ENCODE data around the gene MACROD2. TPM values are rescaled to one million over a fixed set of nuclear protein-coding genes. Genes with fewer than 3 reads are reported as not detected.

The MACROD2 gene
- total RNA-seq, 4 donors from 2014 or later = 8.7 to 17.8 (median 10.8) TPM

GRCh38 chr20:14696478-14696877 is 701.2 kb downstream of the MACROD2 start:
- intact Hi-C loops (cut with DNase I) = no loop called here
- no peak overlapping the region for H3K27ac ChIP-seq
- 81 to 94% methylated on average over 3 of the region's 3 CpGs for WGBS, 2 donors
- no peaks in the 10 kb centered on the region for H3K4me1 ChIP-seq
- H3K9me3 ChIP-seq = no peaks in the 10 kb centered on the region
- H3K36me3 ChIP-seq = no peaks in the 10 kb centered on the region
- no peak for DNase-seq
- TF ChIP-seq CTCF (IDR thresholded peaks at IDR 0.05) (no peak), POLR2A (IDR thresholded peaks at IDR 0.05) (no peak)
- no peak overlapping the region for H3K4me3 ChIP-seq (replicated peaks in 1 of 3)
- no peaks in the 10 kb centered on the region for H3K27me3 ChIP-seq

- 73 to 77% methylated on average over 4 of the region's 4 CpGs for WGBS, 2 donors
- Histone ChIP-seq H3K36me3 (no peaks in the 10 kb centered on the region), H3K27me3 (no peaks in the 10 kb centered on the region), H3K4me3 (replicated peaks in 1 of 3) (no peak overlapping the region), H3K27ac (no peak overlapping the region), H3K4me1 (no peaks in the 10 kb centered on the region), H3K9me3 (no peaks in the 10 kb centered on the region)
- intact Hi-C loops (cut with DNase I) = no loop called here
- no peak for TF ChIP-seq POLR2A (IDR thresholded peaks at IDR 0.05)
- no peak for TF ChIP-seq CTCF (IDR thresholded peaks at IDR 0.05)
- DNase-seq = no peak
These were observed 701.6 kb downstream of the MACROD2 start for GRCh38 chr20:14696937-14697336.

GRCh38 chr20:14698125-14698524 is 702.8 kb downstream of the MACROD2 start:
- WGBS, 2 donors = 78 to 88% methylated on average over 4 of the region's 4 CpGs
- no peak overlapping the region for H3K4me3 ChIP-seq (replicated peaks in 1 of 3)
- H3K9me3 ChIP-seq = no peaks in the 10 kb centered on the region
- intact Hi-C loops (cut with DNase I) = no loop called here
- no peak for DNase-seq
- no peaks in the 10 kb centered on the region for H3K36me3 ChIP-seq
- no peaks in the 10 kb centered on the region for H3K27me3 ChIP-seq
- H3K27ac ChIP-seq = no peak overlapping the region
- H3K4me1 ChIP-seq = no peaks in the 10 kb centered on the region
- no peak for TF ChIP-seq CTCF (IDR thresholded peaks at IDR 0.05)
- no peak for TF ChIP-seq POLR2A (IDR thresholded peaks at IDR 0.05)

DNA sequence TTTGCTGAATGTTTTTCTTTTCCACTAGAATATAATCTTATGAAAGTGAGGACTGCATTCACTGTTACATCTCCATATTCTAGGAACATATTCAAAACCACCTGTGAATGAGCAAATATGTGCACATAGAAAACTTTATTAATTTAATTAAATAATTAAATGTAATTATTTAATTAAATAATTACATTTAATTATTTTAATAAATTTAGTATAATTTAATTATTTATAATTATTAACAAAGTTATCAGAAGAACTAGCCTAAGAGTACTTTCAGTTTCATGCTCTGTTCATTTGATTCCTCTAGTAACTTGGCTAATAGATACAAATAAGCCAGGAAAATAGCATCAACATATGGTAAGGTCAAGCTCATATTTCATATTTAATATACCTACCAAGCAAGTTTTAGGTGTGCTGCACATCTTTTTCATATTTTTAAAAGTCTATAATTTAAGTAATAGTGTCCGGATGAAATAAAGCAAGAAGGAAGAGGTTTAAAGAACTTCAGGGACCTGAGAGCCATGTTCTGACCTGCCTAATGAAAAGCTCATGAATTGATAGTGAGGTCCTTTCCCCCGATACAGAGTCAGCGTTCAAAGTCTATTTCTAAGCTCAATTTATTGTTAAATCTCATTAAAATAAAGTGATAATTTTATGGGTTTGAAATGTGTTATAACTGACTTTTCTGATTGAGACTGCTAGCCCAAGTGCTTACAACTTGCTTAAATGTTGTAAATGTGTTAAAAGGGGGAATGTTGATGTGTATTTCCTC is 703.5 kb downstream of the MACROD2 start:
- H3K4me3 ChIP-seq (replicated peaks in 1 of 3) = no peak overlapping the region
- no peaks in the 10 kb centered on the region for H3K36me3 ChIP-seq
- TF ChIP-seq POLR2A (IDR thresholded peaks at IDR 0.05) (no peak), CTCF (IDR thresholded peaks at IDR 0.05) (no peak)
- no peak for DNase-seq
- WGBS, 2 donors = 88 to 91% methylated on average over 3 of the region's 3 CpGs
- intact Hi-C loops (cut with DNase I) = no loop called here
- H3K9me3 ChIP-seq = no peaks in the 10 kb centered on the region
- no peaks in the 10 kb centered on the region for H3K4me1 ChIP-seq
- no peak overlapping the region for H3K27ac ChIP-seq
- no peaks in the 10 kb centered on the region for H3K27me3 ChIP-seq

DNA sequence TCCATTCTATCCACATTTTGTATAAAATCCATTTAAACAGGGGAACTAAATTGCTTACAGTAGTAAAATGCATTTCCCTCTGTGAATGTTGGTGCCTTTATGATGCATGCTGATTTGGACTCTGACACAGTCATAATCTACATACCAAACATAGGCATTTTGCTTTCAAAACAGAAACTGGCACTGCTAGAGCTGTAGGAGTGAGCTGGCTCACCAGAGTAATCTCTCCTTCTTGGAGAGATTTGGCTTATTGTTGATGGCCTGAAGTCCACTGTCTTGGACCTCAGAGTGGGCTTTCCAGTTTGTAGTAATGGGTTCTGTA is 705.3 kb downstream of the MACROD2 start:
- intact Hi-C loops (cut with DNase I) = no loop called here
- no peak overlapping the region for H3K27ac ChIP-seq
- H3K27me3 ChIP-seq = no peaks in the 10 kb centered on the region
- no peak for DNase-seq
- no peaks in the 10 kb centered on the region for H3K4me1 ChIP-seq
- H3K36me3 ChIP-seq = no peaks in the 10 kb centered on the region
- H3K9me3 ChIP-seq = no peaks in the 10 kb centered on the region
- no peak for TF ChIP-seq CTCF (IDR thresholded peaks at IDR 0.05)
- TF ChIP-seq POLR2A (IDR thresholded peaks at IDR 0.05) = no peak
- no peak overlapping the region for H3K4me3 ChIP-seq (replicated peaks in 1 of 3)
